Breast epithelium (tissue), 4 donors: ENCODE measurements around the gene XPNPEP1. TPM values are rescaled to one million over a fixed set of nuclear protein-coding genes. Genes with fewer than 3 reads are reported as not detected.
A peak's percentile ranks its signal among the peaks of the same experiment; 100 is the strongest.

Experiments used
- DNase-seq, 2 donors: peaks; one replicate each; pipeline ENCODE4 v3.0.0-alpha.2; 2019; ENCODE audit warnings: low spot score in 2 of 2
- H3K27ac ChIP-seq, 2 donors: fragments of 200-600 bp; sonication (generic) in 1 of 2; one replicate each; pipeline ENCODE4 v1.5.1; 2016 to 2019; ENCODE audit warnings: mild to moderate bottlenecking in 1 of 2
- H3K27me3 ChIP-seq, 2 donors: fragments of 200-600 bp; sonication (generic) in 1 of 2; one replicate each; pipeline versions ENCODE4 v1.5.1 to v1.6.0; 2017 to 2019; ENCODE audit warnings: control low read depth in 1 of 2, mild to moderate bottlenecking in 1 of 2
- H3K36me3 ChIP-seq: fragments of 200-600 bp; one replicate; pipeline ENCODE4 v1.5.1; 2019
- H3K4me1 ChIP-seq, 2 donors: fragments of 200-600 bp; sonication (generic); one replicate each; pipeline ENCODE4 v1.5.1; 2016 to 2019; ENCODE audit warnings: control low read depth in 1 of 2
- H3K4me3 ChIP-seq, 3 donors: fragments of 200-600 bp; sonication (generic); 1 replicate in 2 of 3; 2 replicates in 1 of 3; pipeline ENCODE4 v1.5.1; 2016 to 2019; ENCODE audit warnings: mild to moderate bottlenecking in 3 of 3, moderate library complexity in 2 of 3
- H3K9me3 ChIP-seq, 2 donors: fragments of 200-600 bp; sonication (generic) in 1 of 2; one replicate each; pipeline ENCODE4 v1.5.1; 2016 to 2019; ENCODE audit warnings: control low read depth in 1 of 2
- CTCF ChIP-seq, 3 donors: fragments of 450-650 bp; IDR thresholded peaks; one replicate each; pipeline ENCODE4 v1.5.1; 2016 to 2017; ENCODE audit warnings: antibody characterized with exemption in 3 of 3, mild to moderate bottlenecking in 3 of 3, moderate library complexity in 3 of 3
- POLR2A ChIP-seq: fragments of 450-650 bp; IDR thresholded peaks from one replicate; pipeline ENCODE4 v1.6.1; 2016; ENCODE audit warnings: antibody characterized with exemption, mild to moderate bottlenecking, moderate library complexity
- POLR2AphosphoS5 ChIP-seq, 3 donors: sonication (generic); formaldehyde crosslinking; IDR thresholded peaks; one replicate each; pipeline ENCODE4 v1.6.1; 2017; ENCODE audit warnings: antibody characterized with exemption in 3 of 3
- intact Hi-C: fragments of 100-400 bp; cut with DNase I; formaldehyde crosslinking; loops from one replicate; pipeline ENCODE4 v1.15.1; 2023; ENCODE audit warnings: low total_unique reads
- total RNA-seq, 3 donors: library from RNA; depleted of rRNA; stranded (reverse); fragments of >200 nt; gene quantifications; one replicate each; pipeline ENCODE4 v1.1.0, GENCODE V29; 2016

Gene XPNPEP1
- total RNA-seq, 3 donors from 2014 or later, result 61.1 to 89.5 (median 89.0) TPM

DNA sequence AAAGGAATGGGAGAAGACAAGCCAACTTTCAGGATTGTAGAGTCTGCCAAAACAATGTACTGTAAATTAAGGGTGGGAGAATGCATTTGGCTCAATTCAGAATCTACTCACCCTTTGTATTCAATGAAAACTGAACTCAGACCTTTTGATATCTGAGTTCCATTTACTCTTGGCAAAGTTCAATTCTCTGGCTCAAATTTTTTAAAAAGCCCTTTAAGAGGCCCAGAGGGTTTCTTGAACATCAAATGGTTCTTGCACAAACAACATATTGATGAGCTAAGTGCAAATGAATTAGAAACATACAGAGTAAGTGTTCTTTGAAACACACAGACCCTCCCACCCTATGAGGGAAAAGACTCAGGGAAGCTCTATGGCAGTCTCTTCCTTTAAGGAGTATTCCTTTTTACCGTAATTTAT lies 5.2 kb upstream of the XPNPEP1 start:
- no peaks in the 10 kb centered on the region for H3K27me3 ChIP-seq
- H3K4me3 ChIP-seq, result no peak overlapping the region
- H3K4me1 ChIP-seq, result no peaks in the 10 kb centered on the region
- no peak for DNase-seq
- no peaks in the 10 kb centered on the region for H3K36me3 ChIP-seq
- peak overlapping the region in 1 of 2 donors; percentile 65 for H3K27ac ChIP-seq
- intact Hi-C loops, result no loop called here
- H3K9me3 ChIP-seq, result no peaks in the 10 kb centered on the region
- TF ChIP-seq POLR2A (no peak), POLR2AphosphoS5 (IDR thresholded peaks at IDR 0.05) (no peak), CTCF (IDR thresholded peaks at IDR 0.05) (no peak)

DNA sequence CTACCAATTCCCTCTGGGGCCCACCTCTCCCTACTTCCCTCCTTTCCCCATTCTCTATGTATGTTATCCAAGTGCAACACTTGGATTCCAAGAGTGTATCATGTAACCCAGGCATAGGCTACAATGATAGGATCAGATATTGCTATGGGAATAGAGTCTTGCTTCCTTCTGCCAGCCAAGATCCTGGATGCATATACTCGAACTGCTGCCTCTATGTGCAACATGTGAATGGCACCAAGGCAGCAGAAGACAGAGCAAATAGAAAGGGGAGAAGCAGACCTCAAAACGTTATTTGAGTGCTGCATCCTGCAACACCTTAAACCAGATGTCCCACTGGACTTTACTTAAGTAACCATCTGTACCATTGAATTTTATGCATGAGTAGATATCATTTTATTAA lies 3.5 kb upstream of the XPNPEP1 start:
- no peak for DNase-seq
- Histone ChIP-seq H3K4me3 (no peak overlapping the region), H3K27me3 (no peaks in the 10 kb centered on the region), H3K36me3 (no peaks in the 10 kb centered on the region), H3K27ac (peak overlapping the region; percentile 36 to 70), H3K4me1 (no peaks in the 10 kb centered on the region), H3K9me3 (no peaks in the 10 kb centered on the region)
- TF ChIP-seq POLR2A, result no peak
- no peak for TF ChIP-seq CTCF (IDR thresholded peaks at IDR 0.05)
- no peak for TF ChIP-seq POLR2AphosphoS5 (IDR thresholded peaks at IDR 0.05)
- intact Hi-C loops, result no loop called here

DNA sequence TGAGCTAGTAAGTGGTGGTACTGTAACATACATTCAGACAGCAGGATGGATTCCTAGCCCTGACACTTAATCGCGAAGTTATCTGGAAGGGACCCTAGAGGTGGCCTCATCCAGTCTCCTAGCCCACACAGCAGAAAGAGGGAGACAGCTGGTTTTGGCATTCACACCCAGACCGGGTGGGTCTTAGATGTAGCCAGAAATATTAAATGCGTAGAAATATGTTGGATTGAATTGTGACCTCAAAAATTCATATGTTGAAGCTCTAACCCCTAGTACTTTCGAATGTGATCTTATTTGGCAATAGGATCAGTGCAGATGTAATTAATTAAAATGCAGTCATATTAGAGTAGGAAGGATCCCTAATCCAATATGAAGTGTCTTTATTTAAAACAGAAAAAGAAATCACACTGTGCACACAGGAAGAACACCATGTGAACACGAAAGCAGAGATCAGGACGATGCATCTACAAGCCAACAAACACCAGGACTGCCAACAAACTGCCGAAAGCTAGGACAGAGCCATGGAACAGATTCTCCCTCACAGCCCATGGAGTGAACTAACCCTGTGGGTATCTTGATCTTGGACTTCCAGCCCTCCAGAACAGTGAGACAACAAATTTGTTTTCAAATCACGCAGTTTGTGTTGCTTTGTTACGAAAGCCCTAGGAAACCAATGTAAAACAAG lies 2.9 kb upstream of the XPNPEP1 start:
- H3K27me3 ChIP-seq, result no peaks in the 10 kb centered on the region
- DNase-seq, result no peak
- H3K9me3 ChIP-seq, result no peaks in the 10 kb centered on the region
- no peak overlapping the region for H3K4me3 ChIP-seq
- H3K27ac ChIP-seq, result peak overlapping the region; percentile 36 to 70
- intact Hi-C loops, result no loop called here
- TF ChIP-seq POLR2AphosphoS5 (IDR thresholded peaks at IDR 0.05), result no peak
- no peak for TF ChIP-seq CTCF (IDR thresholded peaks at IDR 0.05)
- no peak for TF ChIP-seq POLR2A
- H3K4me1 ChIP-seq, result no peaks in the 10 kb centered on the region
- no peaks in the 10 kb centered on the region for H3K36me3 ChIP-seq

- no peak overlapping the region for H3K4me3 ChIP-seq
- no peaks in the 10 kb centered on the region for H3K36me3 ChIP-seq
- no peaks in the 10 kb centered on the region for H3K27me3 ChIP-seq
- no peak for DNase-seq
- intact Hi-C loops, result no loop called here
- no peaks in the 10 kb centered on the region for H3K4me1 ChIP-seq
- H3K27ac ChIP-seq, result peak overlapping the region; percentile 40 to 70
- no peaks in the 10 kb centered on the region for H3K9me3 ChIP-seq
- TF ChIP-seq CTCF (IDR thresholded peaks at IDR 0.05) (no peak), POLR2A (no peak), POLR2AphosphoS5 (IDR thresholded peaks at IDR 0.05) (no peak)
Measured at GRCh38 chr10:109924967-109925620, 1.8 kb upstream of the XPNPEP1 start.

GRCh38 chr10:109924087-109924486 lies 776 bp upstream of the XPNPEP1 start:
- Histone ChIP-seq H3K4me1 (no peaks in the 10 kb centered on the region), H3K9me3 (no peaks in the 10 kb centered on the region), H3K27me3 (no peaks in the 10 kb centered on the region), H3K4me3 (peak overlapping the region in 2 of 3 donors; percentile 88 to 89), H3K27ac (peak overlapping the region; percentile 95 to 97), H3K36me3 (no peaks in the 10 kb centered on the region)
- no peak for TF ChIP-seq POLR2AphosphoS5 (IDR thresholded peaks at IDR 0.05)
- DNase-seq, result no peak
- intact Hi-C loops, result no loop called here
